GM12865 (cell line): ENCODE data around the gene ACOXL.

Experiments used
- DNase-seq: peaks from one replicate; pipeline ENCODE4 v3.0.0; 2010; ENCODE audit warnings: low read depth
- H3K4me3 ChIP-seq: 2 replicates; pipeline ENCODE4 v1.5.1; 2011; ENCODE audit warnings: mild to moderate bottlenecking, low read depth, low read length, control low read depth
- CTCF ChIP-seq: IDR thresholded peaks from 2 replicates; pipeline ENCODE4 v1.5.1; 2011; ENCODE audit warnings: low read length, control low read depth, low read depth, inconsistent platforms; ENCODE audit not compliant: insufficient read depth; ENCODE audit errors: missing control alignments

Gene ACOXL

GRCh38 chr2:110764931-110765330 lies 32.6 kb downstream of the ACOXL start:
- DNase-seq: no peak
- H3K4me3 ChIP-seq: no peak overlapping the region
- TF ChIP-seq CTCF: no peak

- H3K4me3 ChIP-seq: no peak overlapping the region
- no peak for DNase-seq
- no peak for TF ChIP-seq CTCF
Measured at GRCh38 chr2:110766291-110766690, 33.9 kb downstream of the ACOXL start.

GRCh38 chr2:110768591-110768990 lies 36.2 kb downstream of the ACOXL start:
- no peak for DNase-seq
- no peak for TF ChIP-seq CTCF
- H3K4me3 ChIP-seq: no peak overlapping the region

- DNase-seq: no peak
- no peak overlapping the region for H3K4me3 ChIP-seq
- TF ChIP-seq CTCF: no peak
Measured at GRCh38 chr2:110770404-110770958, 38.1 kb downstream of the ACOXL start.

- no peak for DNase-seq
Measured at GRCh38 chr2:110770959-110771431, 38.6 kb downstream of the ACOXL start.

GRCh38 chr2:110771547-110772382 lies 39.4 kb downstream of the ACOXL start:
- no peak for DNase-seq
- H3K4me3 ChIP-seq: no peak overlapping the region
- no peak for TF ChIP-seq CTCF

More at GRCh38 chr2:110770959-110771431, 38.6 kb downstream of the ACOXL start:
- no peak overlapping the region for H3K4me3 ChIP-seq
- no peak for TF ChIP-seq CTCF

- no peak for DNase-seq
- TF ChIP-seq CTCF: no peak
- no peak overlapping the region for H3K4me3 ChIP-seq
Measured at GRCh38 chr2:110772383-110772755, 40.0 kb downstream of the ACOXL start.
